HG03469 (cell line): ENCODE results near the gene SLC12A2.

Experiments
- ATAC-seq: cut with Tn5 transposase; IDR thresholded peaks from one replicate; pipeline ENCODE4 v1.9.1; 2021; ENCODE audit warnings: mild to moderate bottlenecking, moderate library complexity, moderate number of reproducible peaks; ENCODE audit not compliant: unreplicated experiment

The SLC12A2 gene

GRCh38 chr5:128163991-128164390, 80.4 kb downstream of the SLC12A2 start:
- no peak for ATAC-seq

- ATAC-seq = no peak
Measured at GRCh38 chr5:128169401-128170017, 85.9 kb downstream of the SLC12A2 start.

GRCh38 chr5:128172102-128172501, 88.5 kb downstream of the SLC12A2 start:
- no peak for ATAC-seq

GRCh38 chr5:128174951-128175350, 91.4 kb downstream of the SLC12A2 start:
- no peak for ATAC-seq

- ATAC-seq = no peak
Measured at GRCh38 chr5:128192368-128192767, 108.8 kb downstream of the SLC12A2 start.

- ATAC-seq = no peak
Measured at GRCh38 chr5:128193665-128194390, 110.3 kb downstream of the SLC12A2 start.

- no peak for ATAC-seq
Measured at GRCh38 chr5:128195316-128195715, 111.8 kb downstream of the SLC12A2 start.

- ATAC-seq = no peak
Measured at GRCh38 chr5:128196080-128196479, 112.5 kb downstream of the SLC12A2 start.

- ATAC-seq = no peak
Measured at GRCh38 chr5:128196791-128197190, 113.2 kb downstream of the SLC12A2 start.

- no peak for ATAC-seq
Measured at GRCh38 chr5:128197896-128198522, 114.4 kb downstream of the SLC12A2 start.

- no peak for ATAC-seq
Measured at GRCh38 chr5:128199104-128199503, 115.5 kb downstream of the SLC12A2 start.

- no peak for ATAC-seq
Measured at GRCh38 chr5:128199611-128200010, 116.0 kb downstream of the SLC12A2 start.

GRCh38 chr5:128201065-128201926, 117.7 kb downstream of the SLC12A2 start:
- peak; percentile 94 for ATAC-seq

- no peak for ATAC-seq
Measured at GRCh38 chr5:128202320-128202719, 118.8 kb downstream of the SLC12A2 start.

GRCh38 chr5:128208436-128208835, 124.9 kb downstream of the SLC12A2 start:
- ATAC-seq = no peak

- ATAC-seq = no peak
Measured at GRCh38 chr5:128212191-128212806, 128.7 kb downstream of the SLC12A2 start.

- ATAC-seq = no peak
Measured at GRCh38 chr5:128213340-128213739, 129.8 kb downstream of the SLC12A2 start.

- ATAC-seq = no peak
Measured at GRCh38 chr5:128213833-128214232, 130.3 kb downstream of the SLC12A2 start.

- no peak for ATAC-seq
Measured at GRCh38 chr5:128216285-128216684, 132.7 kb downstream of the SLC12A2 start.

GRCh38 chr5:128216860-128217531, 133.4 kb downstream of the SLC12A2 start:
- ATAC-seq = no peak
